GM23248 (cell line): ENCODE results near the gene ZBTB3.
"Not testable (repeated sequence)": the region's sequence is repeated elsewhere in the genome, so short reads cannot be mapped to it uniquely, and the experiment has no call there.

ENCODE experiments used
- EZH2 ChIP-seq: fragments of 200-600 bp; sonication (generic); IDR thresholded peaks from 2 replicates; pipeline ENCODE4 v1.6.1; 2018; ENCODE audit warnings: antibody characterized with exemption, mild to moderate bottlenecking; ENCODE audit not compliant: insufficient read depth, poor library complexity, severe bottlenecking
- EZH2phosphoT487 ChIP-seq: fragments of 200-600 bp; sonication (generic); IDR thresholded peaks from 2 replicates; pipeline ENCODE4 v1.6.1; 2018; ENCODE audit warnings: antibody characterized with exemption, moderate library complexity, mild to moderate bottlenecking, low read depth; ENCODE audit not compliant: insufficient read depth

- not testable (repeated sequence) for TF ChIP-seq EZH2, EZH2phosphoT487
Observed at GRCh38 chr11:62749931-62750330, 4.0 kb downstream of the ZBTB3 start.
